Measurements from ENCODE around the gene PRKCE.

The PRKCE gene

GRCh38 chr2:46014911-46015654 is 363.6 kb downstream of the PRKCE start:
- no peak for DNase-seq (ENCODE audit: low read depth)

GRCh38 chr2:46015671-46016070 is 364.2 kb downstream of the PRKCE start:
- no peak for DNase-seq (ENCODE audit: low read depth)

DNA sequence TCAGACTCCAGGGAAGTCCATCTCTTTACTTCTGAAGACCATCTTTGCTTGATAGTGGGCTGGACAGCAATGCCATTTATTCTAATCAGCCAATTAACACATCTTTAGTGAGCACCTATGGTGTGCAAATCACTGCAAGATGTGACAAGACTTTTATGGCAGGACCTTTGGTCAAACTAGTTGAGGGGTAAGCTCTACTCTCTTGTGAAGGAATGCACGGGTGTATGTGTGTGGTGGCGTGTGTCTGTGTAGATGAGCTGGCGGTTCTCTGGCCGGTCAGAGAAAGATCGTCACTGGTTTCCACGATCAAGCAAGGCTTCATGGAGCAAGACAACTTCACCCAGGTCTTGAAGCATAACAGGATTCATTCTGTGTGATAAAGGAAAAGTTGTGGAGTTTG is 364.6 kb downstream of the PRKCE start:
- no peak for DNase-seq (ENCODE audit: low read depth)

DNA sequence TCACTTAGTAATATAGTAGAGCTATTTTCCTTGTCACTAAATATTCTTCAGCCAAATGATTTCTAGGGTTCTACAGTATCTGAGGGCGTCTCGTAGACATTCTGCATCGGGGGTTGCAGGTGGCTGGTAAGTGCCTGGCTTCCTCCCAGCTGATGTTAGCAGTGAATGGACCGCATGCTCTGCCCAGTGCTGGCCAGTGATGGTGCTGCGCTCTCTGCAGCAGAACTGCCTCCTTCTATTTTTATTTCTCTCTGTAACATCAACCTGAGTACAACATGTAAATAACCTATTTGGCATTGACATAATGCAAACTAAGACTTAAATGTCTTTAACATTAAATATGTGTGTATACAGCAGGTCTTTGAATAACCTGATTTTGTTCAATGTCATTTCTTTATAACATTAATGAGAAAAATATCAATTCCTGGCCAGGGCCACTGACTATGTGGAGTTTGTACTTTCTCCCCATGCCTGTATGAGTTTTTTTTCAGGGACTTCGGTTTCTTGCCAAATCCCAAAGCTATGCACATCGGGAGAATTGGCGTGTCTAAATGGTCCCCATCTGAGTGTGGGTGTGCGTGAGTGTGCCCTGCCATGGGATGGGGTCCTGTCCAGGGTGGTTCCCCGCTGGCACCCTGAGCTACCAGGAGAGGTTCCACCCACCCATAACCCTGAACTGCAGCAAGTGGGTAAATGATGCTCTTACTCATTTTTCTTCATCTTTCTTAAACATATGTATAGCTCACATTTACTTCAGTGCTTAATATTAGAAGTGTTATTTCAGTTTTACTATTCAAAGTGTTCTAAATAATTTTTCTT is 367.5 kb downstream of the PRKCE start:
- DNase-seq (ENCODE audit: low read depth), result no peak

GRCh38 chr2:46020416-46020815 is 368.9 kb downstream of the PRKCE start:
- no peak for DNase-seq (ENCODE audit: low read depth)

DNA sequence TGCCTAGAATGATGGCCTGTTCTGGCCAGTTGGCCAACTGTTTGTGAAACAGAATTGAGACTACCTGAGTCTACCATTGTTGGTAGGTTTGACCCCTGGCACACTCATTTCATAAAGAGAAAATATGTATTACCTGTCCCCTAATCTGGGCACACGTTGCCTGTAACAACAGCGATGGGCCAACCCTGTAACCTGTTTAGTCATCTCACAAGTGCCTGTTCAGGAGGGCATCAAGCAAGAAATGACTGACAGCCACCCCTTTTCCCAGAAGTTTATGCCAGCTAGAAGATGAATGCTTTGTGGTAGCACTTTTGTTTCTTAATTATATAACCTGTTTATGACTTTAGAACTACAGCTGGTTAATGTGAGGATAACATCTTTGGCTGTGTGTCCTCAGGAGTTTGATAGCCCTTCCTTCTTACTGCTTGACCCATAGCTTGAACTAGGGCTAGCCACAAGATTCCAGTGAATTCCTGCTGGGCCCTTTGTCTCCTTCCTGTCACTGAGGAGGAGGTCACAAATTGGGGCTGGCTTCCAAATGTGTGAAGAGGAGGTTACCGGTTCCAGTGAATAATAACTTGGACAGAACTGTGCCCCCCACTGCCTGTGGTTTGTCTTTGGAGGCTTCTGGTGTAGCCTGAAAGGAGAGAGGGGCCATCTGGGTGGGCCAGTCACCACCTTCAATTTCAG is 371.8 kb downstream of the PRKCE start:
- DNase-seq (ENCODE audit: low read depth), result no peak

DNA sequence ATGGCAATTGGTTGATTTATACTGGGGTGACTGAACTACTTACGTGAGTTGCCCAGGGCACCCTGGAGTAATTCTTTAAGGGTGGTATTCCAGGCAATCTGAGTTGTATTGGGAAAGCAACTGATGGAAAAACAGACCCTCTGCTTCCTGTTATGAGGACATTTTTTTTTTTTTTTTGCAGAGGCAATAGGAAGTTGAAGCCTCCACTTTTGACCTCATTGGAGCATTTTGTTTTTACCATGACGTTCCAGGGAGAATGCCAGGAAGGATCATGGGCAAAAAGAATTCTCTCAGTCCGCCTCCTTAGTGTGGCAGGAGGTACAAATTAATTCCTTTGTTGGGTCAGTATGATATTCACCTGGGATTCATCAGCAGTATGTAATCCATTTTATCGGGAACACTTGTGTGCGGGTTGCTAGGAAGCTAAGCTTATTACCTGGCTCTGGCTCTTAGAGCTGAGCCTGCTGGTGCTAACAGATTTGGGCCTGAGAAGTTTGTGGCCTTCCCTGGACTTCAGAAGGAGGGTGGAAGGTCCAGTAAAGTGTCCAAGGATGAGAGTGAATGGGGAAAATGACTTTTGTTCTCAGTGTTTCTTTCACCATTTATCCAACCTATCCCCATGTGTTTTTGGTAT is 372.8 kb downstream of the PRKCE start:
- DNase-seq (ENCODE audit: low read depth), result no peak

DNA sequence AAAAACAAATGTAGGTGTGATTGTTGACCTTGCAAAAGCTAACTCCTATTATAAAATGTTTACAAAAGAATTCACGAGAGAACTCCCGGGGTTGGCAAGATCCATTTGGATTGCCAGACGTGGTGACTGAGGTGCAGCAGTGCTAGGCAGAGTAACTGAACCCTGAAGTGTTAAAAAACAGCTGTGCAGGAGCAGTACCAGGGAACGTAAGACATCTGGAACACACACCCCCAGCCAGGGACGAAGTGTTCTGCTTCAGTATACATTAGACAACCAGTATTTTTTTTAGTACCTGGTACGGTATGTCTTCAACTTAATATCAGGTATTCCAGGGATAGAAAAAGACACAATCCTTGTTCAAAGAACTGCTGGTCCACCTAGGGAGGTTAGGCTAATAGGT is 373.6 kb downstream of the PRKCE start:
- DNase-seq (ENCODE audit: low read depth), result no peak

DNA sequence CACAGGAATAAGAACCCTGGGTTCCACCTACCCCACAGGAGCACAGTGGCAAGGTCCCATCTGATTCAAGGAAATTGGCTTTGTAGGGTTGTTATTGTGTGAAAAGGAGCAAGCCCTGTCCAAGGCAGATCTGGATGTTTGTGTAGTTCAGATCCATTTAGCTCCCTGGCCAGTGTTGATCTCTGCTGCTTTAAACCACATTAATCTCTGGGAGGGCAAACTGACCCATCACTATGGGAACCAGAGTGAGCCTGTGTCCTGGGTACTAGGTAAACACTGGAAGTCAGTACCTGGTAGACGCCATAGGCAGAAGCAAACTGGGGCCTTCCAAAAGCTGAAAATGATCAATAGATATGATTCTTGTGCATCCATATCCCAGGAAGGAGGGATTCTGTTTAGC is 374.2 kb downstream of the PRKCE start:
- DNase-seq (ENCODE audit: low read depth), result no peak

GRCh38 chr2:46026431-46026830 is 375.0 kb downstream of the PRKCE start:
- no peak for DNase-seq (ENCODE audit: low read depth)

DNA sequence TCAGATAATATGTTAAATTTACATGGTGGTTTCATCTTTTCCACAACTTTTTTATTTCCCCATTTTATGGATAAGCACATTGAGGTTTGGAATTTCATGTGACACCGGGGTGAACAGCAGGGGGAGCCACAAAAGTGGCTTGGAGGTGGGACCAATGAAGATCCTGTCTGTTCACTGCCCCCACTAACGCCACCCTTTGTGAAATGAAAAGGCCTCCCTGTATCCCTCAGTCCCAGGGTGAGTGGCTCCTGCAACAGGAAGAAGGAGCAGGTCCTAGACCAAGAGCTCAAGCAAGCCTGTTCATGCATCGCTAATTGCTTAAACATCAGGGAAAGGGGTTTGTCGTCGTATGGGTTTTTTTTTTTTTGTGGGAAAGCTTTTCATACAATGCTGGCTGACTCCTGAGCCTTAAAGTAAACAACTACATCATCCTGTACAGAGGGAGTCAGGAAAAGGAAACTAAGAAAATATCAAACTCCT is 377.9 kb downstream of the PRKCE start:
- no peak for DNase-seq (ENCODE audit: low read depth)

DNA sequence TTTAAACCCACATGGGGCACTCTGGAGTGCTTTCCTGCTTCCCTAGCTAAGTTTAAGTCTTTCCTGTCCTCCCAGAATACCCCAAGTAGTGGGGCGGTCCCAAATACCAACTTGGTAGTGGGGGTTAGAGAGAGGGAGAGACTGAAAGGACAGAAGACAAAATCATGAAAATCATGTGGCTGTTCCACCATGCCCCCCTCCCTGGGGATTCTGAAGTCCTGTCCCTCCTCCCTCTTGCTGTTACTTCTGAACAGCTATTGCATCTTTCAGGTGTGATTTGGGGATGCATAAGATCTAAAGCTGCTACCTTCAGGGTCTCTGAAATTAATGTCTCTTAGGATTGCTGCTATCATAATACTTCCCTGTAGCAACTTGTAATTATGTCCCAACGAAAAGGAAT is 378.9 kb downstream of the PRKCE start:
- no peak for DNase-seq (ENCODE audit: low read depth)

DNA sequence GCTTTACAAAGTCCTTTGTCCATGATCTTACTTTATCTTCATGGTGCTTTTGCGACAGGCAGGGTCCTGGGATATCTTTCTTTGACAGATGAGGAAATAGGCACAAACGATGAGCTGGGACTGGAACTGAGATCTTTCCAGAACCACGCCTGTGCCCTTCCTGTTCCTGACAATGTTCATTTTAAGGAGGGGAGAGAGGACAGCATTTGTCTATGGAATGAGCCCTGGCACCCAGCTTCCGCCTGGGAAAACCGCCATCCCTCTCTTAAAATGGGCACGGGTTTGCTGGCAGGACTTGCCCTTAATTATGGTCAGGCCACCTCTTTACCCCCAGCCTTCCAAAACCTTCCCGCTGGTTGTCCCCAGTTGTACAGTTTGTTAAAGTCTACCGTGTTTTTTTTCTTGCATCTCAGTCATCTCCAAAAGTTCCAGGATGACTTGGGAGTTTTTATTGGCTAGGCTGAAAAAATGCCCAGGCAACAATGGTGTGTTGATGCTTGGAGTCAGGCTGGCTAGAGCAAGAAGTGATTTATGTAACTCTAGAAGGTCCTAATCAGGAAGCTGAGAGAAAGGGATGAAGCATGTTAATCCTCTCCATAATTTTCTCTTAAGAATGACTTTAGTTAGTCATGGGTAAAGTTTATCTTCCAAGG is 380.8 kb downstream of the PRKCE start:
- no peak for DNase-seq (ENCODE audit: low read depth)

GRCh38 chr2:46032996-46033395 is 381.5 kb downstream of the PRKCE start:
- DNase-seq (ENCODE audit: low read depth), result no peak

GRCh38 chr2:46034535-46034934 is 383.1 kb downstream of the PRKCE start:
- no peak for DNase-seq (ENCODE audit: low read depth)

DNA sequence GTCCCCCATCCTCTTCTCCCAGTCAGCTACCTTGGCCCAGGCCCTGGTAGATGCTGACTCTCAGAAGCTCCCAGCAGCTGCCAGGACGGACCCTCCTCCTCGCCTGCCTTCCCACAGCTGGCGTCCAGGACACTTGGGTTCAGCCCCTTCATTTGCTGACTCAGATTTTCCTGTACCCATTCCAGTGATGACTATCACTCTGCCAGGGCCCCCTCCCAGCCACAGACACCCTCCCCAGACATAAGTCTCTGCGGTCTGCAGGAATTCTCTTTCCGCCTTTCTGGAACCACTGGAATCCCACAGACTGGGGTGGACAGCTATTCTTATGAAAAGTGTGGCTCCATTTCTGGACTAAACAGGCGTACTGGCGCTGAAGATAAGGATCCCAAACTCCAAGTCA is 385.5 kb downstream of the PRKCE start:
- DNase-seq (ENCODE audit: low read depth), result no peak

DNA sequence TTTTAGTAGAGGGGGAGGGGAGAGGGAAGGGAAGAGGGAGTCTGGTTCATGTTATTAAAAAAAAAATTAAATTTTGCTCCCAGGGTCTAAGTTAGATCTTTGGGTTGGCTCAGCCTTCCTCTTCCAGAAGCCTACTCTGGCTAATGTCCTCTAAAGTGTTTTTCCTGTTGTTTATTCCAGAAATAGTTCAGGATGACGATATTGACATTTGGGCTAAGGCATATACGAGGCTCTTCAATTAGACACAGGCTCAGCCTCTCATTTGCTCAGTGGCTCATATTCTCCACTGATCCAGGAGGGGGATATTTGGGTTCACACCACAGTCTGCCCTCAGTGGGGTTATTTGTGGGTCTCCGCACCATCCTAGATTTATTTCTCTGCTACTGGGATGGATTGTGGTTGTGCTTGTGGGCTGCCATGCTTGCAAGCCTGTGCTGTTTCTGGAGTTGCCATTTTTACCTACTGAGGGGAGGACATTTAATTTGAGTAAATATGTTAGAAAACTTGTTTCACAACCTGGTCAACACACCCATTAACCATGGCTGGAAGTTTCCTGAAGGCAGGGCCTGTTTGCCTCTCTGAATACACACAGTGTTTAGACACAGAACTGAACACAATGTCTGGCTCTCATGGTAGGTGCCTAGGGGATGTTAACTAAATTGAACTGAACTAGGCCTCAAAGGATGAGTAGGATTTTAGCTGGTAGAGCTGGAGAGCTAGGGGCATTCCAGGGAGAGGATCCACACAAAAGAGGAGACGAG is 388.2 kb downstream of the PRKCE start:
- no peak for DNase-seq (ENCODE audit: low read depth)

DNA sequence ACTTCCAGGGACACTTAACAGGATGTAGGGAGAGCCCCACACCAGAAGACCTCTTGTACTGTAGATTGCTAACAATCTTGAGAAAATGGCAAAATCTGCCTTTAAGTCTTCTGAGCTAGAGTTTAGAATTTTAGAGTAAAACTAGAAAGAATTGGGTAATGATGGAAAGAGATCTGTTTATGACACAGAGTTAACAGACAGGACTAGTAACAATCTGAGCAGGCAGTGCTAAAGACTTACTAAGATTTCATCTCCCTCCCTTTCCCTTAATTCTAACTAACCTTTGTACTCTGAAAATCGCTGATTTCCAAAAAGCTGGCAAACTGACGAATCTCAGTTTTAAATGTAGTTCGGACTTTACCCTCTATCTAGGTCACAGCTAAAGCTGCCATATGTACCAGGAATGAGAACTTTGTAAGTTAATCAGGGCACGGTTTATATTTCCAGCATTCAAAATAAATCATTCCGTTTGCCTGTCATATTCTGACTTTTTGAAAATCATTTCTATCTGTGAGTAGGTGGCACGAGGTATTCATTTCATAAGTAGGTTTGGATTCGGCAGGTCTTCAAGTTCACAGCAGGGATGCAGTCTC is 389.2 kb downstream of the PRKCE start:
- DNase-seq (ENCODE audit: low read depth), result no peak

GRCh38 chr2:46041434-46041833 is 390.0 kb downstream of the PRKCE start:
- DNase-seq (ENCODE audit: low read depth), result no peak

DNA sequence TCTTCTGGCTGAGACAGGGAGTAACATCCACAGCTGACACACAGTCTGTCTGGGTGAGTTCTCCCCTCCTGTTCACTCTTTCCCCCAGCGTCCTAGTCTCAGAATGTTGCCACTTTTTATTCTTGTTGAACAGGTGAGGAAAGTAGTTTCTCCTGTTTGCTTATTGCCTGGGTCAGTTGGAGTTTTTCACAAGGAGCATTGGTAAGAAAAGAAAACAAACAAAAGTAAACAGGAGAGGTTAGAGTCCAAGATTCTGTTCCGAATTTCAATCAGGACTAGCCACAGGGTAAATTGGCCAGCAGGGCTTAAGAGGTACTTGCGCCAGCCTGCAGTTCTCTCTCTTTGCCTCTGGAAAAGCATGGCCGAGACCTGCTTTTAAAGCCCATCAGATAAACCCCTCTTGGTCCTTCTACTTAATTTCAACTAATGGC is 390.7 kb downstream of the PRKCE start:
- no peak for DNase-seq (ENCODE audit: low read depth)

- DNase-seq (ENCODE audit: low read depth), result no peak
Measured at GRCh38 chr2:46042711-46043110, 391.2 kb downstream of the PRKCE start.

Data from stimulated activated CD4-positive, alpha-beta T cell treated with anti-CD3 and anti-CD28 coated beads, Interleukin-2, amount 100 ng/mL, for 4 hours (primary cell).